CD14-positive monocyte (primary cell): ENCODE data around the gene FAM221B. TPM values are rescaled to one million over a fixed set of nuclear protein-coding genes. Genes with fewer than 3 reads are reported as not detected.

Experiments
- DNase-seq, 3 donors: peaks; one replicate each; pipeline ENCODE4 v3.0.0-alpha.2; 2011 to 2022
- H2AFZ ChIP-seq: 2 replicates; pipeline ENCODE4 v1.6.0; 2012; ENCODE audit warnings: mild to moderate bottlenecking, low read depth, low read length, inconsistent platforms; ENCODE audit not compliant: insufficient read depth, poor library complexity, severe bottlenecking
- H3K27ac ChIP-seq, 2 donors: 1 replicate in 1 of 2; 2 replicates in 1 of 2; pipeline ENCODE4 v1.5.1; 2012 to 2013; ENCODE audit warnings: low read length in 2 of 2, control low read depth in 1 of 2, inconsistent platforms in 1 of 2, low read depth in 1 of 2, mild to moderate bottlenecking in 1 of 2
- H3K27me3 ChIP-seq, 2 donors: one replicate each; pipeline versions ENCODE4 v1.6.0 to v1.6.1; 2011 to 2013; ENCODE audit warnings: low read length in 2 of 2; ENCODE audit not compliant: control insufficient read depth in 2 of 2, insufficient read depth in 2 of 2
- H3K36me3 ChIP-seq, 2 donors: replicated peaks in 1 of 2; 1 replicate in 1 of 2; 2 replicates in 1 of 2; pipeline versions ENCODE4 v1.5.1 to v1.6.1; 2012 to 2013; ENCODE audit warnings: low read length in 2 of 2, control low read depth in 1 of 2, inconsistent platforms in 1 of 2, mild to moderate bottlenecking in 1 of 2; ENCODE audit not compliant: insufficient read depth in 2 of 2, control insufficient read depth in 1 of 2
- H3K4me1 ChIP-seq, 2 donors: 1 replicate in 1 of 2; 2 replicates in 1 of 2; pipeline versions ENCODE4 v1.5.1 to v1.6.1; 2012 to 2013; ENCODE audit warnings: low read length in 2 of 2, control low read depth in 1 of 2, inconsistent platforms in 1 of 2, mild to moderate bottlenecking in 1 of 2, moderate library complexity in 1 of 2; ENCODE audit not compliant: insufficient read depth in 2 of 2, control insufficient read depth in 1 of 2
- H3K4me2 ChIP-seq: replicated peaks from 2 replicates; pipeline ENCODE3; 2012; ENCODE audit warnings: low read length, moderate library complexity, mild to moderate bottlenecking; ENCODE audit not compliant: poor library complexity, severe bottlenecking; ENCODE audit errors: extremely low read depth
- H3K4me3 ChIP-seq, 3 experiments: fragments of 200-600 bp in 1 of 3; sonication (generic) in 1 of 3; replicated peaks in 1 of 3; 1 replicate in 2 of 3; 2 replicates in 1 of 3; pipeline ENCODE4 v1.5.1; 2011 to 2013; ENCODE audit warnings: low read length in 3 of 3, mild to moderate bottlenecking in 3 of 3, control low read depth in 2 of 3, low read depth in 2 of 3, inconsistent platforms in 1 of 3, moderate library complexity in 1 of 3
- H3K79me2 ChIP-seq: 2 replicates; pipeline ENCODE4 v1.6.0; 2012; ENCODE audit warnings: mild to moderate bottlenecking, control low read depth, inconsistent platforms, low read length, moderate library complexity; ENCODE audit not compliant: insufficient read depth
- H3K9ac ChIP-seq: 2 replicates; pipeline ENCODE4 v1.6.0; 2017; ENCODE audit warnings: low read length, mild to moderate bottlenecking; ENCODE audit not compliant: insufficient read depth, poor library complexity, severe bottlenecking
- H3K9me3 ChIP-seq, 2 donors: replicated peaks in 1 of 2; 1 replicate in 1 of 2; 2 replicates in 1 of 2; pipeline versions ENCODE4 v1.5.1 to v1.6.1; 2012 to 2013; ENCODE audit warnings: low read length in 2 of 2, control low read depth in 1 of 2; ENCODE audit not compliant: control insufficient read depth in 1 of 2, insufficient read depth in 1 of 2
- H4K20me1 ChIP-seq: 2 replicates; pipeline ENCODE4 v1.6.0; 2012; ENCODE audit warnings: mild to moderate bottlenecking, low read length, control low read depth, moderate library complexity; ENCODE audit not compliant: insufficient read depth
- H3K27ac Mint-ChIP-seq, 7 donors: one replicate each; pipeline ENCODE4 v1.8.0; 2020; ENCODE audit warnings: mild to moderate bottlenecking in 7 of 7, mixed read lengths in 7 of 7, moderate library complexity in 6 of 7, inconsistent platforms in 2 of 7
- H3K27me3 Mint-ChIP-seq, 3 donors: one replicate each; pipeline ENCODE4 v1.8.0; 2021 to 2022; ENCODE audit warnings: low read depth in 3 of 3, mild to moderate bottlenecking in 3 of 3, mixed read lengths in 3 of 3, moderate library complexity in 3 of 3, inconsistent platforms in 1 of 3
- H3K36me3 Mint-ChIP-seq, 2 donors: one replicate each; pipeline ENCODE4 v1.8.0; 2020; ENCODE audit warnings: mixed read lengths in 2 of 2, inconsistent platforms in 1 of 2, mild to moderate bottlenecking in 1 of 2
- H3K4me1 Mint-ChIP-seq: one replicate; pipeline ENCODE4 v1.8.0; 2020; ENCODE audit warnings: mild to moderate bottlenecking, mixed read lengths
- H3K4me3 Mint-ChIP-seq, 2 donors: one replicate each; pipeline ENCODE4 v1.8.0; 2020; ENCODE audit warnings: mild to moderate bottlenecking in 2 of 2, mixed read lengths in 2 of 2, moderate library complexity in 1 of 2
- H3K9me3 Mint-ChIP-seq, 7 donors: one replicate each; pipeline ENCODE4 v1.8.0; 2020 to 2022; ENCODE audit warnings: mixed read lengths in 7 of 7, mild to moderate bottlenecking in 6 of 7, moderate library complexity in 6 of 7, inconsistent platforms in 2 of 7
- CTCF ChIP-seq: fragments of 200-600 bp; IDR thresholded peaks from one replicate; pipeline ENCODE4 v1.8.0; 2022; ENCODE audit warnings: antibody characterized with exemption, mild to moderate bottlenecking
- WGBS: methylation state at CpG from one replicate; pipeline ENCODE4 v1.1.5; 2013; ENCODE audit warnings: missing lambda C conversion rate; ENCODE audit not compliant: insufficient coverage; 5-methylcytosine and 5-hydroxymethylcytosine counted together
- intact Hi-C, 2 donors: fragments of 100-400 bp; cut with micrococcal nuclease; formaldehyde crosslinking; loops; one replicate each; pipeline versions ENCODE4 v1.15.0 to v1.15.1; 2023
- polyA plus RNA-seq, 3 donors: library from polyadenylated mRNA; depleted of rRNA in 1 of 3; unstranded in 2 of 3; stranded (reverse) in 1 of 3; fragments of 300-500 nt in 2 of 3; fragments of >200 nt in 1 of 3; fragmentation: Illumina TruSeq in 2 of 3; gene quantifications; 1 replicate in 2 of 3; 2 replicates in 1 of 3; pipeline ENCODE4 v1.2.3, GENCODE V29; 2012 to 2021

FAM221B gene
- polyA plus RNA-seq, 3 donors, result 0.05 to 0.63 TPM; not detected in 1

GRCh38 chr9:35841645-35841900 is 13.0 kb upstream of the FAM221B start:
- no CpG with 5 or more reads among the region's 5 CpGs for WGBS
- no peaks in the 10 kb centered on the region for H3K9me3 ChIP-seq
- peaks cover 17 to 27% (median 27%) of the 10 kb centered on the region in 3 donors for H3K27me3 Mint-ChIP-seq
- no peak for DNase-seq
- no peak overlapping the region for H3K27ac ChIP-seq
- H4K20me1 ChIP-seq, result no peaks in the 10 kb centered on the region
- peak overlapping the region in 4 of 7 donors; percentile 18 to 63 (median 52) for H3K27ac Mint-ChIP-seq
- no peaks in the 10 kb centered on the region for H3K27me3 ChIP-seq
- H3K79me2 ChIP-seq, result no peaks in the 10 kb centered on the region
- H3K9me3 Mint-ChIP-seq, result peaks cover 7 to 10% (median 8%) of the 10 kb centered on the region in 7 donors
- intact Hi-C loops, result no loop called here
- H3K4me1 Mint-ChIP-seq, result peaks cover 77% of the 10 kb centered on the region
- H3K4me2 ChIP-seq, result no peak overlapping the region
- H3K36me3 Mint-ChIP-seq, result peaks cover 32 to 46% of the 10 kb centered on the region in 2 donors
- H2AFZ ChIP-seq, result no peak overlapping the region
- no peak for TF ChIP-seq CTCF
- H3K4me3 ChIP-seq, result no peak overlapping the region
- no peak overlapping the region for H3K9ac ChIP-seq
- H3K36me3 ChIP-seq, result no peaks in the 10 kb centered on the region
- peaks cover 68% of the 10 kb centered on the region in 2 donors for H3K4me1 ChIP-seq
- H3K4me3 Mint-ChIP-seq, result peak overlapping the region in 1 of 2 donors; percentile 51

GRCh38 chr9:35840881-35841644 is 12.5 kb upstream of the FAM221B start:
- H3K4me1 Mint-ChIP-seq, result peaks cover 78% of the 10 kb centered on the region
- H3K27me3 Mint-ChIP-seq, result peaks cover 16 to 27% (median 27%) of the 10 kb centered on the region in 3 donors
- no peak overlapping the region for H2AFZ ChIP-seq
- DNase-seq, result no peak
- H3K4me3 Mint-ChIP-seq, result peak overlapping the region in 1 of 2 donors; percentile 69
- H3K4me1 ChIP-seq, result peaks cover 66 to 68% of the 10 kb centered on the region in 2 donors
- H4K20me1 ChIP-seq, result no peaks in the 10 kb centered on the region
- peak overlapping the region in 2 of 7 donors; percentile 45 to 63 for H3K27ac Mint-ChIP-seq
- H3K79me2 ChIP-seq, result no peaks in the 10 kb centered on the region
- peaks cover 7 to 10% (median 8%) of the 10 kb centered on the region in 7 donors for H3K9me3 Mint-ChIP-seq
- WGBS, result 99% methylated on average over 14 of the region's 15 CpGs
- H3K4me3 ChIP-seq, result no peak overlapping the region
- H3K9ac ChIP-seq, result no peak overlapping the region
- no peaks in the 10 kb centered on the region for H3K36me3 ChIP-seq
- H3K9me3 ChIP-seq, result no peaks in the 10 kb centered on the region
- H3K27me3 ChIP-seq, result no peaks in the 10 kb centered on the region
- peaks cover 32 to 46% of the 10 kb centered on the region in 2 donors for H3K36me3 Mint-ChIP-seq
- no peak overlapping the region for H3K4me2 ChIP-seq
- intact Hi-C loops, result no loop called here
- no peak for TF ChIP-seq CTCF
- no peak overlapping the region for H3K27ac ChIP-seq
